G401 (cell line): Measurements from ENCODE around the gene ATXN7L2. TPM values are rescaled to one million over a fixed set of nuclear protein-coding genes. Genes with fewer than 3 reads are reported as not detected.

ENCODE experiments used
- DNase-seq: peaks from one replicate; pipeline ENCODE4 v3.0.0-alpha.2; 2015; ENCODE audit warnings: low spot score
- in situ Hi-C: cut with HindIII; loops from 2 replicates; pipeline ENCODE4 v1.10.0; 2016; ENCODE audit warnings: low sequenced_read_pairs, mixed read lengths
- total RNA-seq: library from RNA; depleted of rRNA; stranded (reverse); fragments of >200 nt; shearing (Covaris generic); gene quantifications from 2 replicates; pipeline ENCODE4 v1.2.3, GENCODE V29; 2014

ATXN7L2 gene
- total RNA-seq, 1 experiment from 2014 or later: 2.9 TPM

DNA sequence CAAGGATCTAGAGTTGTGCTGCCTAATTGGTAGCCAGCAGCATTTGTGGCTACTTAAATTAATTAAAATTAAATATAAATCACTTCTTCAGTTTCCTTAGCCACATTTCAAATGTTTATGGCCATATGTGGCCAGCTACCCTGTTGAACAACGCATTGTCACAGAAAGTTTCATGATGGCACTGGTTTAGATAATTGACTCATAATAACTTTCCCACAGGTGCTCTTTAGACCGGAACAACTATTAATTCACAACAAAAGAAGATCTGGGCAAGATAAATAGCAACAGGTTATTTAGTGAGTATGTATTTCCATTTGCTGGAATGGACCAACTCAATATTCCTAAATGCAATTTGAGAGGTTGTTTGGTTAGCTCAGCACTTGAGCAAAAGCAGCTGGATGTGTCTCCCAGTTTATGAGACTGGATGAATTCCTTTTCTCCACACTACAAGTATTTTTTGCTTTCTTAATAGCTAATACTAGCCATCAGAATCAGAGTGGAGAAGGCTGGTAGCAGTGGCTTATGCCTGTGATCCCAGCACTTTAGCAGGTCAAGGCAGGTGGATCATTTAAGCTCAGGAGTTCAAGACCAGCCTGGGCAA, 29.5 kb downstream of the ATXN7L2 start:
- DNase-seq: no peak
- in situ Hi-C loops: no loop called here

DNA sequence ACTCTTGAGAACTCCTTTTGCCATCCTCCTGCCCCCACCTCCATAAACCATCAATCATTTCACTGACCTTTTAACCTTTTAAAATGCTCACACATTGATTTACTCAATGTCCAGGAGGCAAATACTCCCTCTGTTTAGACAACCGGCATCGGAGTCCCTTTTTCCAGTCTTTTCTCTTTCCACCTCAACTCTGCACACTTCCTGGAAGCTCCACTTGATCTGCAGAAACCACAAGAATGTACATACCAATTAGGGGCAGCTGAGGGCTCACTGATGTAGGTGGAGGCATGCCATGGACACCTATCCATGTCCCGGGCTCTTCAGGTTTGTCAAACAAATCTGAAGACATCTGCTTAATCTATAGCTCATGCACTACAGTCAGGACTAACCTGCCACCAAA, 31.1 kb downstream of the ATXN7L2 start:
- DNase-seq: no peak
- in situ Hi-C loops: no loop called here

DNA sequence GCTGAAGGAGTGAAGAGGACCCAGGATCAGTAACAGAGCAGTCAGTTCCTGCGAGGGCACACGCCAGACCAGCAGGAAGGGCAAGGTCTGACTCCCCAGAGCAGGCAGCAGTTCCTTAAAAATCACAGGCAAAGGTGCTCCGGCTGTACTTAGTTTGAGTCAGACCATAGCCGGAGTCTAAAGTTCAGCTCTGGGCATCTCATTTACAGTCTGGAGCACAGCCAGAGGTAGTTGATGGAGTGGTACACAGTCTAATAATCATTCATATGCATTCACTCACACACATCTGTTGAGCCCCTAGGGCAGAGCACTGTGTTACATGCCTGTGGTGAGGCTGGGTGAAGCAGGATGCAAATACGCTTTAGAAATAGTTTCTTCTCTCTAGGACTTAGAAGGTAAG, 33.2 kb downstream of the ATXN7L2 start:
- in situ Hi-C loops: no loop called here

DNA sequence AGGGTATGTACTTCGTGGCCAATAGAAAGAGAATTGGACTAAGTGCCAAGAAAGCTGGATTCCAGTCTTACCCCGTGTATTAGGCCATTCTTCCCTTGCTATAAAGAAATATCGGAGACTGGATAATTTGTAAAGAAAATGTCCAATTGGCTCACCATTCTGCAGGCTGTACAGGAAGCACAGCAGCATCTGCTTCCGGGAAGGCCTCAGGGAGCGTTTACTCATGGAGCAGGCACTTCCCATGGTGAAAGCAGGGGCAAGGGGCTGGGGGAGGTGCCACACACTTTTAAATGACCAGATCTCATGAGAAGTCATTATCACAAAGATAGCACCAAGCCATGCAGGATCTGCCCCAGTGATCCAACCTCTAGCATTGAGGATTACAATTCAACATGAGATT, 33.6 kb downstream of the ATXN7L2 start:
- no peak for DNase-seq
- in situ Hi-C loops: no loop called here

More for the DNA sequence above, 33.2 kb downstream of the ATXN7L2 start:
- no peak for DNase-seq

DNA sequence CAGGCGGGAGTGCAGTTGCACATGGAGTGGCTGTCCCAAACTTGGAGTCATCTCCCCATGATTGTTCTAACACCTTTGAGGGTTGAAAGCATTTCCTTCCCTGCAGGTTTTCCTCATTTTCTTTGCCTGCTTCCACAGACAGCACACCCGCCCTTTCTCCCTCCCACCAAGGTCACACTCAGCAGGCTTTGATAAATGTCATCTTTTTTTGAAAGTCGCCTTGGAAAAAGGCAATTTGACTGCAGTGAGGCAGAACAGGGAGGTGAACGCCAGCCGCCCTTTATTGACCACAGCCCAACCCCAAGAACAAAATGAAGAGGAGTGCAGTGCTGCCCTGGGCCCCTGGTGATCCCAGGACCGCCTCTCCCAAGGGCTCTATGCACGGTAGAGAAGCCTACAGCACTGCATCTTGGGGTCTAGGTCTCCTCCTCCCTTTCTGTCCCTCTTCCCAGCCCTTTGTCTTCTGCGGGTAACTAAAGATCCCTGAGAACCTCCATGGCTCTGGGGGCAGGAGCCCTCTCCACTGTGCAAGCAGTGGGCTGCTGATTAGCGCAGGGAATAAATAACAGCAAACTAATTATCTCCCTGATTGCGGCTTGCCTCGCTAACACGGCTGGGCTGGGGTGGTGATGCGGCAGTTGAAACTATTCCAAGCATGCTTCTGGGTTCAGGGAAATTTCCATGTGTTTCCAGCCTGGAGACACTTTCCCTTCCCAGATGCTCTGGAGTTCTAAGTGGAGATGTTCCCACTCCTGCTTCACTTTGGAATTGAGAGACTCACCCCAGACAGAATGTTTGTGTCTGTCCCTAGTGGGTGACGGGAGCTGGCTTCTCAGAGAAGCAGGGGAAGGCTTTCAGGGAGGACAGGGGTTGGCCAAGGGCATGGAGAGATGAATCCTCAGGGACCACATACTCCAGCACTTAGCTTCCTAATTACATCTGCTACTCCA, 37.6 kb downstream of the ATXN7L2 start:
- no peak for DNase-seq
- in situ Hi-C loops: no loop called here

DNA sequence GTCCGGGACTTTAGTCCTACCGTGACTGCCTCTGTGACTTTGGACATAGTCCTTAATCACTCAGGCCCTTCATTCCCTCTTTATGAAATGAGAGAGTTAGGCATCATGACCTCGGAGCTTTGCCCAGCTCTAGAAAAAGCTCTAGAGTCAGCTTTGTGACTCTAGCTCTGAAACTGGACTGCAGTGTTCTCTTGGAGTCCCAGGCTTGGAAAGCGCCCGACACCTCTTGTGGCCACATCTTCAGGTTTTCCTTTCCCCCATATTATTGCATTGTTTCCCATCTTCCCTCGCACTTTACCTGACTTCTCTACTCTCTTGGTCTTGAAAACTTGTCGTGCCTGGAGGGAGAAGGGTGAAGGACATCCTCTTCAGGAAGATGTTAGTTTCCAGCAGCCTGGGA, 38.3 kb downstream of the ATXN7L2 start:
- no peak for DNase-seq
- in situ Hi-C loops: no loop called here

DNA sequence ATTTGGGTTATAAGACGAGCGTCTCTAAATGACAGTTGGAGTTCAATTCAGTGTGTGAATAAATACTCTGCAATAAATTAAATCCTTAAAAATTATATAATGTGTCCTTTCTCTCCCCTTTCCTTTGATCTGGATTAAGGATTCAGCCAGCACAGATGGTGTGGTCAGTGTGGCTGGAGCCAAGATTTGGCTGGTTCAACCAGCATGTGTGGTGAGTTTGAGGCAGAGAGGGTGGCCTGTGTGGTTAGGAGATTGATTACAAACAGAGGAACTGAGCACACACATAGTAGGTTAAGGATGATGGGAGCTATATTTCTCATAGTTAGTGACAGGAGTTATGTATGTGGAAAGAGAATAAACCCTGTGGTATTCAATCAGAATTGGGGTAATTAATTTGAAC, 40.0 kb downstream of the ATXN7L2 start:
- in situ Hi-C loops: no loop called here

DNA sequence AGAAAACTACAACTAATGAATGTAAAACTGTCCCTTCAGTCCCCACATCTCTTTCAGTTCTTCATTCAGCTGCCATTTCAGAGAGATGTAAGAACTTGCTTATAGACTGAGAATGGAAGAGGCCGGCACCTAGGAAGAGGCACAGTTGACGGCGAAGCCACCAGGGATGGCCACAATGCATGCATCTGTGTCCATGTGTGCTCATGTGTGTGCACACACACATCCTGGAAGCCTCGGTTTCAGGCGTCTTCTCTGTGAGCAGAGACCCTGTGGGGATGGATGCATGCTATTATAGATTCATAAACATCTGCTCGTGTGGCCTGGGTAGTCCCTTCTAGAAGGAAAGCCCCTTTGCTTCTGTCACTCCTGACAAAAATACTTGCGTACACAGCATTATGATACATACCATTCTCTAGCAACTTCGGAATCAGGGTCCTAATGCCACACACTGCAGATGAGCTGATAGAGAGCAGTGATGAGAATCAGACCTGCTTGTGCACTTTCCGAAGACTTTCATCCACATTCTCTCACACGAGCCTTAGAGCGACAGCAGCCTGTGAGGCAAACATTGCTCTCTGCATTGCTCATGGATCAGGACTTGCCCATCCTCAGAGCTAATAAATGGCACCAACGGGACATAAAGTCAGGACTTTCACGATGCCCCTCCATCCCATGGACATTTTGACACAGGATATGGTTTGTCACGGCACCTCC, 43.5 kb downstream of the ATXN7L2 start:
- in situ Hi-C loops: no loop called here
- DNase-seq: no peak

More for the DNA sequence above, 40.0 kb downstream of the ATXN7L2 start:
- DNase-seq: peak; percentile 85

DNA sequence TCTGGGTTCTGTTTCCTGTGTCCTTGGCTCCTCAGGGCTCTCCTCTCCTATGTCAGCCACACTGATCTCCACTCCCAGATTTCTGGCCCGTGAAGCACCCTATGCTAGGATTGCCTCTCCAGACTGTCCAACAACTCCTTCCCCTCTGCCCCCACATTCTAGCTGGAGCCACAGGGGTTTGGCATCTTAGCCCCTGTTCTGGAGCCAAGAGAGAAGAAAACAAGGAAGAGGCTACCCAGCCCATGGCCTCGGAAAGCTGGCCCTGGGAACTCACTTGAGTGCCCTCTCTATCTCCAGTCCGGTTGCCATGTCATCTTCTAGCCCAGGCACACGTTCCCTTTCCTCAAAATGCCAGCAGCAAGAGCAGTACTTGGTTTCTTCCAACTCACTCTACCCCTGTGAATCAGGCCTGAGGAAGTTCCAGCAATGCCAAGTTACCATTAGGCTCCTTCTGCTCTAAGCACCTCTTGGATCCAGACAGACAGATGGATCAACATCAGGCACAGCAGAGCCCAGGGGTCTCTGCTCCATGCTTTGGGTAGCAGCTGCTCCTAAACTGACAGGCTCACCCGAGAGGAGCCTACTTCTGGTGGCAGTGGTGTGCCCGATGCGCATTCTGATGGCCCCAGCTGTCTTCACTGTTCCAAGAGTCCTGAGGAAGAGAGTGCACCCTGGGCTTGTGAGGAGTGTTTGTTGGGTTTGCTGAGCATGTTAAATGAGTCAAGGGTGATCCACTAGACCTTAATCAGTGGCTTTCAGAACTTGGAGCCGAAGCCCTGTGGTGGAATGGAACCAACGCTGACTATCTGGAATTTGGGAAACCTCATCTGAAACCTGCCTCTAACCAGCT, 44.4 kb downstream of the ATXN7L2 start:
- DNase-seq: no peak
- in situ Hi-C loops: no loop called here

DNA sequence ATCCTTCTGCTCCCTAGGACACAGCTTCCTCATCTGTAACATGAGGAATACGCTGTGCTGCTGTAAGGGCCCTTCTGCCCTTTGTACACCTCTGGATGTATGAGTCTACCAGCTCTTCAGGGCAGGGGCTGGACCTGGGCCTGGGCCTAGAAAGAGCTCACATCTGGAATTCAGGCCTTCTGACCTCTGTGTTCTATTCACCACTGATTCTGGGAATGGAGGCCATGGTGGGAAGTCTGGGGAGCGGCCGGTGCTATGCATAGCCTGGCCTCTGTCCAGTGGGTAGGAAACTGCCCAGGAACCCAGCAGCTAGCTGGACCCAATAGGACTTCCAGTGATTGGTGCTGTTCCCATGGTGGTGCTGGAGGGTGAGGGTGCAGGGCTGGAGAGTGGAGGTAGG, 45.0 kb downstream of the ATXN7L2 start:
- in situ Hi-C loops: no loop called here
- DNase-seq: no peak

DNA sequence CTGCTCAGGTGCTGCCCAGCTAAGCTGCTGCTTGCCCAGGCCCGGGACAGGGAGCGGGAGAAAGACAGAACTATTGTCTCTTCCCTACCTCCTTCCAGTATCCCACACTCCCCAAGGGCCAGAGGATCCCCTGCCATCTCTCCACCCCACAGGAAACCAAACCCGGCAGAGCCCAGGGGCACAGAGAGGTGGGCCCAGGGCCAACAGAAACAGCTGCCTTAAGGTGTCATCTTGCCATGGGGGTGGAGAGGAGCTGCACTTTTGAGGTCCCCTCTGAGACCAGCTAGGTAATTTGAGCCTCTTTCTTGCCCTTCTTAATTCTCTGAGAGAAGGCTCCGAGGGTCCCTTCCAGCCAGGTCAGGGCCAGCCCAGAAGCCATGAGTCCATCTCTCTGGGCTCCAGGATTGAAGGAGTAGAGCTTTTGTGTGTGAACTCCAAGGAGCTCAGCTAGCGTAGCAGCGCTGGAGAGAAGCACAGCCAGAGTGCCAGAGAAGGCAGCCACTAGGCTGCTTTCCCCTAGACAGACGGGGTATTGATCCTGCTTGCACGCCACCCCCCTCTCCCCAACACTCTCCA, 46.3 kb downstream of the ATXN7L2 start:
- DNase-seq: no peak
- in situ Hi-C loops: no loop called here

DNA sequence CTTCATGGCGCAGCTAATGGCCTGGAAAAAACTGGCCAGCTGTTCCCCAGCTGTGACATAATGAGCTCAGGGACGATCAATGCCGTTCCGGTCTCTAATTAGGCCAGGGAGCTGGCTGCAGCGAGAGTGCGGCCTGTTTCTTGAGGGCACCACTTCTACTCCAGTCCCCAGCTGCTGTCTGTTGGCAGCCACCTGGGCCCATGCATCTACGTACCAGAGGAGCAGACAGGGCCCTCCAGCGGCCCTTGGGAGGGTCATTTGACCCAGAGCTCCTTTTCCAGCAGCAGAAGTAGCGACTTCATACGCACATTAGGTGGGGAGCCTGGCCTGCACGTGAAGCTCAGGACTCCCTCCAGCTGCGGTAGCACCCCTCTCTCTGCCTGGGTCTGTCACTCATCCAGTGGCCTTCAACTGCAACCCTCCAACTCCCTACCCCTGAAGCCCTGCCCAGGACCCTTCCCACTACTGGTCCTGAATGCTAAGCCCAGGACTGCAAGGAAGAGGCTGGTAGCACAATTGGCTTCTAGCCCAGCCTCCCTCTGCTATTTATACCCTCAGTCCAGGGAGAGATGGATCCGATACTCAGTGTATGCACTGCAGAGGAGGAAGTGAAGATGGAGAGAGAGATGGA, 46.9 kb downstream of the ATXN7L2 start:
- peak; percentile 66 for DNase-seq
- in situ Hi-C loops: no loop called here

DNA sequence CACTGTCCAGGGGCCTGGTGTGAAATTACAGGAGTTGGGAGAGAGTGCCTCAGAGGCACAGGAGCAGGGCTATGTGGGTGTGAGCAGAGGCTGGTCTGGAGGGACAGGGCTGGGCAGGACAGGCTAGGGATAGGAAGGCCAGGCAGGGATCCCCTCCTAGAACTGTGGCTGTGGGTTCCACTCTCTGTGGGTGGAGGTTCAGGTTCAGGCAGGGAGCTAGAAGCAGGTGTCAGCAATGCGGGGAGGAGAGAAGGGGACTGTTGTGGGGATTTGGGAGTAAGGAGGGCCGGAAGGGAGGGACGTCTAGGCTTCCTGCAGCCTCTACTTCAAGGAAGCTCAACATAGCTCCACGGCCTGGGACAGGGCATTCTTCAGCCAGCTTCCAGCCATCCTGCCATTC, 47.7 kb downstream of the ATXN7L2 start:
- in situ Hi-C loops: no loop called here
- DNase-seq: no peak

DNA sequence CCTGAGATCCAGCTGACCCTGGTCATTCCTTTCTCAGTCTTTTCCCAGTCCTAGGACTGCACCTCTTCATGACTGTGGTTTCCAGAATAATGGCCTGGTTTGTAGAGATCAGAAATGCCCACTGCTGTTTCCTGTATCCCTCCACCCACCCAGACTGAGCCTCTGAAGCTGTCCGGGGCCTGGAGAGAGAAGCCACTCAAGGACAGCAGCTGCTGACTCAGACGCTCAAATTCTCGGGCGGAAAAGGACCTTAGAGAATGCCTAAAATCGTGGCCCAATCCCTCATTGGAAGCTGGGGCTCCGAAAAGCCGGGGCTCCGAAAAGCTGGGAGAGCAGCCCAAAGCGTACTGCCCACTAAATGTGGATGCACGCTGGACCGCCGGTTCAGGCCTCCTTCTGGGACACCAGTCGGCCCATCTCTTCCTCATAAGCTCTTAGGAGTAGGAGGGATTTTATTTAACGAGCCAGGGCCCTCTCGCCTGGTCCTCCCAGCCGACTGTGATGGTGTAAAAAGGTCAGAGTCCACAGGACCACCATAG, 48.2 kb downstream of the ATXN7L2 start:
- DNase-seq: no peak
- in situ Hi-C loops: no loop called here

DNA sequence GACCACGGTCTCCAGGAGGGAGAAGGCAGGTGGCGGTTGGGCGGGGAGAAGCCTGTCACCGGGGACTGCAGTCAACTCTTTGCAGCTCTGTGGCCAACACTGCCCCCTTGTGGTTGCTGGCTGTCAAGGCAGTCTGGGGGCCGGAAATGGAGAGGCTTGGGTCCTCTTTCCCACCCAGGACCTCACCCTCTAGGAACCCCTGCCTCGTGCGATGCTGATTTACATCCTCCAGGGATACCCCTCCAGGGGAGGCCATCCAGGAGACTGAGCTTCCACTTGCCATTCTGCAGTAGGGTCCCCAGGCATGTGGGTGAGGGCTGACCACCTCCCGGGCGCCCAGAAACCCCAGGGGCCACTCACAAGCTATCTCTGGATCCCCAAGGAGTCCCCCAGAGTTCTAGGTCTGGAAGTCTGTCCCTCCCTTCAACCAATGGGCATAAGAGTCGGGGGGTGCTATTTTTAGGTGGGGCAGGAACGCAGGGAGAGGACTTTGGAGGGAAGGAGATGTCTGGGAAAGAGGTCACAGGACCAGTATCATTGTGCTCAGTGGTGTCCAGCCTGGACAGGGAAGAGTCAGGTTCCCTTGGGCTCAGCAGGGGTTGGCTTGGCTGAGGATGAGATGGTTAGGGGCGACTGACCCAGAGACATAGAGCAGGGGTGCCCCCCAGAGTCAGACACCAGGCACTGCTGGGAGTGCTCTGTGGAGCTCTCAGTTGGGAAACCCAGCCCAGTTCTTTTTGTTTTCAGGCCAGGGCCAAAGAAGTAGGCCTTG, 48.8 kb downstream of the ATXN7L2 start:
- in situ Hi-C loops: no loop called here
- peak; percentile 87 for DNase-seq

DNA sequence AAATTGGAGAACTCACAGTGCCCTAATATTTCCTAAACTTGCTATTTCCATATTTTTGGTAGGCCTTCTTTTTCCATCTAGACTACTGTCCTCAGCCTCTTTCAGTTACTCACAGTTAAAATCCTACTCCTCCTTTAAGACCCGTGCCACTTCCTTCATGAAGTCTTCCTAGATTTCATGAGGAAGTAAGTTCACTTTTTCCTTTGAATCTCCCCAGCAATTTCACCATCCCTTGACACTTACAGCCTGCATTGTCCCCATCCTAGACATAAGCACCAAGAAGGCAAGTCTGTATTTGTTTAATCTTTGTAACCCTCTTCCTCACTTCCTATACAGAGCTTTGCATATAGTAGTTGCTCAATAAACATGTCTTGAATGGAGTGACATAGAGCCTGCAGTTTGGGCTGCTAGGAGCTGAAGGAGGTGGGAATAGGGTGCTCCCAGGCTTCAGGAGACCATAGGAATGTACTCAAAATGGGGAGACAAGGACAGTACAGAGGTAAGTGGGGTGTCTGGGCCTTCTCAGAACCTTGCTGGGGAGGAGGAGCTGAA, 50.7 kb downstream of the ATXN7L2 start:
- in situ Hi-C loops: no loop called here
- no peak for DNase-seq

DNA sequence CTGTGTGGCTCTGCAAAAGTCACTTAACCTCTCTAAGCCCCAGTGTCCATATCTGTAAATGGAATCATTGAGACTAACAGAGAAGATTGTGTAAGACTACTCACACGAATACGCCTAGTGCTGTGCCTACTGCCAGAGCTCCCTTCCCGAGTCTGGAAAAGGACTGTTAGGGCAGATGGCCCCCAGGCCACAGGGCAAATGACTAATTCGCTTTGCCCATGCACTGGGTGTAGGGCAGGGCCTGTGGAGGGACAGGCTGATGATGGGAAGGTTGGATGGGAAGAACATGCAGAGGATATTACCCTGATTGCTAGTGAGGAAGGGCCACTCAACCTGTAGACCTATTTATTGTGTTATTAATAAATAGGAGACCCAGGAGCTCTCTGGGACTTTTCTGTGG, 51.8 kb downstream of the ATXN7L2 start:
- in situ Hi-C loops: loop anchor here (5.0 kb wide), 1 partner anchor 43 kb away; the partner anchor contains the start of gene CYB561D1
- no peak for DNase-seq
